Naive thymus-derived CD8-positive, alpha-beta T cell (primary cell): ENCODE measurements around the gene PTGES2. TPM values are rescaled to one million over a fixed set of nuclear protein-coding genes. Genes with fewer than 3 reads are reported as not detected.
"Not testable (repeated sequence)": the region's sequence is repeated elsewhere in the genome, so short reads cannot be mapped to it uniquely, and the experiment has no call there.

Experiments
- ATAC-seq, 2 donors: fragments of 150-1000 bp; cut with Tn5 transposase in 1 of 2; sonication (Bioruptor Pico), chemical (Tn5 transposase) in 1 of 2; 1 replicate in 1 of 2; 2 replicates in 1 of 2; pipeline ENCODE4 v1.10.0; 2021; ENCODE audit warnings: mild to moderate bottlenecking in 2 of 2, moderate library complexity in 2 of 2
- POLR2A ChIA-PET: fragments of 350-600 bp; sonication (Branson Sonifier 250); formaldehyde crosslinking; loops from one replicate; lab custom pipeline; 2021; ENCODE audit warnings: antibody characterized with exemption; lab: Charles Lee
- DNase-seq, 10 donors: peaks; one replicate each; pipeline versions ENCODE4 v3.0.0 to v3.0.0-alpha.2; 2020 to 2022
- H3K27ac Mint-ChIP-seq, 10 donors: one replicate each; pipeline ENCODE4 v1.8.0; 2020 to 2022; ENCODE audit warnings: mild to moderate bottlenecking in 10 of 10, mixed read lengths in 10 of 10, moderate library complexity in 4 of 10, inconsistent platforms in 1 of 10
- H3K27me3 Mint-ChIP-seq, 5 donors: one replicate each; pipeline ENCODE4 v1.8.0; 2021 to 2022; ENCODE audit warnings: mixed read lengths in 5 of 5
- H3K36me3 Mint-ChIP-seq, 3 donors: one replicate each; pipeline ENCODE4 v1.8.0; 2020 to 2022; ENCODE audit warnings: mixed read lengths in 3 of 3, mild to moderate bottlenecking in 2 of 3, inconsistent platforms in 1 of 3
- H3K4me1 Mint-ChIP-seq, 4 donors: one replicate each; pipeline ENCODE4 v1.8.0; 2021 to 2022; ENCODE audit warnings: mixed read lengths in 4 of 4
- H3K4me3 Mint-ChIP-seq, 10 donors: one replicate each; pipeline ENCODE4 v1.8.0; 2020 to 2022; ENCODE audit warnings: mild to moderate bottlenecking in 10 of 10, mixed read lengths in 10 of 10, moderate library complexity in 6 of 10, inconsistent platforms in 1 of 10
- H3K9me3 Mint-ChIP-seq, 9 donors: one replicate each; pipeline ENCODE4 v1.8.0; 2020 to 2022; ENCODE audit warnings: mixed read lengths in 9 of 9, mild to moderate bottlenecking in 3 of 9, inconsistent platforms in 1 of 9, moderate library complexity in 1 of 9
- polyA plus RNA-seq, 3 donors: library from polyadenylated mRNA; unstranded; fragments of 300-500 nt; fragmentation: Illumina TruSeq; gene quantifications; one replicate each; pipeline ENCODE4 v1.2.3, GENCODE V29; 2021
- total RNA-seq, 8 experiments: library from RNA in 2 of 8; stranded (reverse) in 2 of 8; gene quantifications; one replicate each; pipeline ENCODE4 v1.2.3 and lab custom pipeline; 2021 to 2026

PTGES2 gene
- total and polyA plus RNA-seq, 5 experiments from 2014 or later, result 28.9 to 75.6 (median 49.8) TPM

- DNase-seq (no peak), ATAC-seq (no peak)
- H3K27me3 Mint-ChIP-seq, result no peaks in the 10 kb centered on the region
- H3K4me3 Mint-ChIP-seq, result no peak overlapping the region
- peak overlapping the region in 5 of 10 donors; percentile 24 to 61 (median 27) for H3K27ac Mint-ChIP-seq
- POLR2A ChIA-PET, result interaction anchor here (0.7 kb wide), 2 partner anchors 116 to 301 kb away, joined by 3 to 6 read pairs; no protein-coding TSS in a partner anchor
- peaks cover 25 to 63% (median 58%) of the 10 kb centered on the region in 4 donors for H3K4me1 Mint-ChIP-seq
- H3K9me3 Mint-ChIP-seq, result no peaks in the 10 kb centered on the region
- peaks cover 0 to 25% (median 2%) of the 10 kb centered on the region in 3 donors for H3K36me3 Mint-ChIP-seq
Measured at GRCh38 chr9:128085943-128086342, 41.6 kb downstream of the PTGES2 start.

DNA sequence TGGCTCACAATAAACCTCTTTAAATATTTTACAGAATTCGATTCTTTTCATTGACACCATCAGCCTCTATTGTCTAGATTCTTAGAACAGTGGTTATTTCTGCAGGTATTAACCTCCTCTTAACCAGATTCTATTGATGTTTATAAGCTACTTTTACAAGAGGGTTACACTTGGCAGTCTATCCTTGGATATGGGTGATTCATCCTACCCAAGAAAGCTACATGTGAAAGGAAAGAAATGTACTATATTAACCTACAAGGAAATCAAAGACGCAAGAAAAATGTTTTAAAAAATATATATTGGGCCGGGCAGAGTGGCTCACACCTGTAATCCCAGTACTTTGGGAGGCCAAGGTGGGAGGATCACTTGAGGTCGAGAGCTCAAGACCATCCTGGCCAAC is 42.8 kb downstream of the PTGES2 start:
- POLR2A ChIA-PET, result interaction anchor here (1.2 to 1.4 kb wide), 3 partner anchors 17 to 133 kb away, joined by 3 to 7 read pairs (median 3); partner anchors contain the start of genes EEIG1, NAIF1 and SLC25A25

DNA sequence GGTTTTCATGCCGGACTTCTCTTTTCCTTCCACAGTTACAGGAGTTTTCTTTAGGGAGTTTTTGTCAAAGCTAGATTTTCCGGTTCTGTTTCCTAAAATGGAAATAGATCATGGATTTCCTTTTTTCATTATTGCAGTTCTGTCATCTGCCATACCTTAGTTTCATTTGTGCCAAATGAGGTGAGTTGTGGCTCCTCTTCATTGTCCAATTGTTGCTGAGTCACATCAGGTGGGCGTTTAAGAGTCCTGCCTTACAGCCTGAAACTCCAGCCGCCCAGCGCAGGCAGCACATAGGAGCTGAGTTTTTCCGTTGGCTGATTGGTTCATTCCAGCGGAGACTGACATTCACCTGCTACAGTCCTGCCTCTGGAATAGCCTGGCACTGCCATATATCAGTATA is 45.4 kb downstream of the PTGES2 start:
- Mint-ChIP-seq H3K27ac (peak overlapping the region in 8 of 10 donors; percentile 72 to 88 (median 80)), H3K9me3 (no peaks in the 10 kb centered on the region), H3K4me1 (peaks cover 22 to 59% (median 51%) of the 10 kb centered on the region in 4 donors), H3K4me3 (no peak overlapping the region), H3K27me3 (no peaks in the 10 kb centered on the region), H3K36me3 (peaks cover 0 to 34% (median 2%) of the 10 kb centered on the region in 3 donors)
- no peak for DNase-seq
- no peak for ATAC-seq
- POLR2A ChIA-PET, result interaction anchor here (2.2 kb wide), 1 partner anchor 11 kb away, joined by 7 read pairs; no protein-coding TSS in a partner anchor

More for the DNA sequence above, 42.8 kb downstream of the PTGES2 start:
- ATAC-seq, result no peak
- Mint-ChIP-seq H3K27me3 (no peaks in the 10 kb centered on the region), H3K36me3 (peaks cover 0 to 25% (median 2%) of the 10 kb centered on the region in 3 donors), H3K4me3 (no peak overlapping the region), H3K4me1 (peaks cover 25 to 58% (median 53%) of the 10 kb centered on the region in 4 donors), H3K9me3 (no peaks in the 10 kb centered on the region), H3K27ac (peak overlapping the region in 2 of 10 donors; percentile 48 to 80)
- no peak for DNase-seq

DNA sequence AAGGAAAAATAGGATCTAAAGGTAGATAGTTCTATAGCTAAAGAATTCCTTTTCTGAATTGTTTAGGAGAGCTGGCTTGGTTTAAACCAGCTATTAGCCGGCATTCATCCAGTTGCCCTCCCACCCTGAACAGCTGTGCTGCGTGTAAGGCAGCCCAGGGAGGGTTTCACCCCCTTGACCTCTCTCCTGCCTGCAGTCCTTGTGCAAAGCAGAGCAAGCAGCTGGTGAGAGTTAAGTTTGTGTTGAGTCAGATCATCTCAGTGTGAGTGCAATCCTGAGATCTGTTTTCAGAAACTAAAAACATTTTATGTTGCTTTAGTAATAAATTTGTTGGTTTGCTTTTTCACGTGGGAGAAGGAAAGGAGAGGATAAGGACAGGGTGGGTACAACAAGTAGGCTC is 46.5 kb downstream of the PTGES2 start:
- no peak for DNase-seq
- Mint-ChIP-seq H3K4me3 (peak overlapping the region in 1 of 10 donors; percentile 22), H3K27me3 (no peaks in the 10 kb centered on the region), H3K9me3 (no peaks in the 10 kb centered on the region), H3K27ac (peak overlapping the region; percentile 34 to 90 (median 78)), H3K36me3 (peaks cover 0 to 36% (median 2%) of the 10 kb centered on the region in 3 donors), H3K4me1 (peaks cover 22 to 64% (median 58%) of the 10 kb centered on the region in 4 donors)
- no peak for ATAC-seq
- POLR2A ChIA-PET, result interaction anchor here (0.7 kb wide), 1 partner anchor 10 kb away, joined by 3 read pairs; no protein-coding TSS in a partner anchor

GRCh38 chr9:128080206-128080605 is 47.3 kb downstream of the PTGES2 start:
- Mint-ChIP-seq H3K27me3 (no peaks in the 10 kb centered on the region), H3K36me3 (peaks cover 0 to 33% (median 0%) of the 10 kb centered on the region in 3 donors), H3K27ac (peak overlapping the region in 1 of 10 donors; percentile 81), H3K4me3 (no peak overlapping the region), H3K9me3 (no peaks in the 10 kb centered on the region), H3K4me1 (peaks cover 22 to 57% (median 54%) of the 10 kb centered on the region in 4 donors)
- DNase-seq, result no peak
- POLR2A ChIA-PET, result interaction anchor here (0.7 to 2.1 kb wide), 2 partner anchors 12 to 18 kb away, joined by 4 to 9 read pairs; no protein-coding TSS in a partner anchor
- no peak for ATAC-seq

DNA sequence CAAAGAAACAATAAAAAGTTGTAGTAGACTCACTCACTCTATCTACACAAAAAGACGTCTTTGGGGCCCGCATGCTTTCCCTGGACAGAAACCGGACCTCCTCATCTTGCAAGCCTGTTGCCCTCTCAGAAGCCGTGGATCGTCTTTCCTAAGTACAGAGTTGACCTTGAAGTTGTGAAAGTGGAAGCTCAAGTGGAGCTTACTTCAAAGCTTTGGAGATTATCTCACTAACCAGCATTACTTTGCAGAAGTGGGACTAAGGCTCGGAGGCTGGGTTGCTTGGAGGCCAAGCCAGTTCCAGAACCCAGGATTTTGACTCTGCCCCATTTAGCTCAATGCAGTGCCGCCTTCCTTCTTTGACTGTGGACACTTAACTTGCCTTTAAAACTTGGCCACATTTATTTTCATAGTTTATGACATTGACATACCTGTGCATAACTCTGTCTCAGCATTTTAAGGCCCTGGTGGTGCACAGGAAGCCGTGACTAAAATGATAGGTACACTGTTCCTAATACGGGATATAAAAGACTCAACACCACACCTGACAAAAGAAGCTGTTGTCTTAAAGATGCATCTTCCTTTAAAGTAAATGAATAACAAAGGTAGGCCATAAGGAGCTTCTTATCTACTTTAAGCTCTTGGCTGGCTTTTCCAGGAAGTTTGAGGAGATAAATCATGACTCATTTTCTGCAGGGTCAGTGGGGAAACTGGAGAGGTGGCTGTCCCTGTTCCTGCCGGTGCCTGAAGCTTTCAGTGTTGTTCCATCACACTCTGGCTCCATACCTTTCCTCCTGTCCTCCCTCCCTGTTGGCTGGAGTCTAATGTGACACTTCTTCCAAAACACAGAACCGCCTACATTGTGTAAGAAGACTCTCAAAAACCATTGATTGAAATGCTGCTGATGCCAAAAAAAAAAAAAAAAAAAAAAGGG is 48.8 kb downstream of the PTGES2 start:
- Mint-ChIP-seq H3K9me3 (no peaks in the 10 kb centered on the region), H3K4me3 (peak overlapping the region in 7 of 10 donors; percentile 26 to 68 (median 39)), H3K27me3 (no peaks in the 10 kb centered on the region), H3K36me3 (peaks cover 0 to 36% (median 3%) of the 10 kb centered on the region in 3 donors), H3K4me1 (peaks cover 19 to 61% (median 52%) of the 10 kb centered on the region in 4 donors), H3K27ac (peak overlapping the region in 8 of 10 donors; percentile 10 to 90 (median 72))
- POLR2A ChIA-PET, result interaction anchor here (0.9 to 2.2 kb wide), 5 partner anchors 11 to 23 kb away, joined by 4 to 9 read pairs (median 4); partner anchors contain the start of genes NAIF1 and SLC25A25
- ATAC-seq (peak in 1 of 2 donors; percentile 28), DNase-seq (no peak)

GRCh38 chr9:128077847-128078503 is 49.6 kb downstream of the PTGES2 start:
- no peaks in the 10 kb centered on the region for H3K27me3 Mint-ChIP-seq
- peaks cover 20 to 67% (median 57%) of the 10 kb centered on the region in 4 donors for H3K4me1 Mint-ChIP-seq
- ATAC-seq (no peak), DNase-seq (no peak)
- peak overlapping the region in 5 of 10 donors; percentile 7 to 68 (median 27) for H3K4me3 Mint-ChIP-seq
- no peaks in the 10 kb centered on the region for H3K9me3 Mint-ChIP-seq
- POLR2A ChIA-PET, result interaction anchor here (0.6 to 2.2 kb wide), 5 partner anchors 10 to 241 kb away, joined by 4 to 9 read pairs (median 4); partner anchors contain the start of genes NAIF1 and SLC25A25
- H3K27ac Mint-ChIP-seq, result peak overlapping the region in 8 of 10 donors; percentile 10 to 90 (median 56)
- peaks cover 0 to 34% (median 3%) of the 10 kb centered on the region in 3 donors for H3K36me3 Mint-ChIP-seq

DNA sequence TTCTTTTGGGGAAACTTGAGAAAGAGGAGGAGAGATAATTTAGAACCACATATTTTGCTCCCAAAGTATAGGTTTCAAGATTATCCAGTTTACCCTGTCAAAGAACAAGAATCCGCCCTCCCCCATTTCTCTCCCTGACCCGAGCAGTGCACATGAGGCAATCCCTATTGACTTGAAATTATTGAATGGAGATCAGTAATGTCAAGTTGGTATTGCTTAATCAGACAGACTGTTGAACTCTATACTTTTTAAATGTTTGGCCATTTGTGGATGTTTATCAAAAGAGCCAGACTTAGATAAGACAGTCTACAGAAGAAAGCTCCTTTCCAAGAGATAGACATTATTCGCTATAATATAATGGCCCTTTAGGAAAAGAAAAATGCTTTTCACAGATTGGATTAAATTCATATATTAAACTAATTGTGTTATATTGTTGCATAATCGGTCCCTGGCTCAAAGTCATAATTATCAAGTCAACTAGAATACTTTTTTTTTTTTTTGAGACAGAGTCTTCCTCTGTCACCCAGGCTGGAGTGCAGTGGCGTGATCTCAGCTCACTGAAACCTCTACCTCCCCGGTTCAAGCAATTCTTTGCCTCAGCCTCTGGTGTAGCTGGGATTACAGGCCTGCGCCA is 54.2 kb downstream of the PTGES2 start:
- Mint-ChIP-seq H3K9me3 (no peaks in the 10 kb centered on the region), H3K27me3 (no peaks in the 10 kb centered on the region), H3K4me1 (peaks cover 27 to 74% (median 59%) of the 10 kb centered on the region in 4 donors), H3K27ac (peak overlapping the region; percentile 80 to 99 (median 91)), H3K4me3 (peak overlapping the region in 8 of 10 donors; percentile 46 to 85 (median 70)), H3K36me3 (peaks cover 0 to 17% (median 3%) of the 10 kb centered on the region in 3 donors)
- POLR2A ChIA-PET, result interaction anchor here (0.6 to 2.2 kb wide), 13 partner anchors 8 to 130 kb away, joined by 3 to 28 read pairs (median 4); partner anchors contain the start of gene EEIG1
- ATAC-seq (no peak), DNase-seq (no peak)

DNA sequence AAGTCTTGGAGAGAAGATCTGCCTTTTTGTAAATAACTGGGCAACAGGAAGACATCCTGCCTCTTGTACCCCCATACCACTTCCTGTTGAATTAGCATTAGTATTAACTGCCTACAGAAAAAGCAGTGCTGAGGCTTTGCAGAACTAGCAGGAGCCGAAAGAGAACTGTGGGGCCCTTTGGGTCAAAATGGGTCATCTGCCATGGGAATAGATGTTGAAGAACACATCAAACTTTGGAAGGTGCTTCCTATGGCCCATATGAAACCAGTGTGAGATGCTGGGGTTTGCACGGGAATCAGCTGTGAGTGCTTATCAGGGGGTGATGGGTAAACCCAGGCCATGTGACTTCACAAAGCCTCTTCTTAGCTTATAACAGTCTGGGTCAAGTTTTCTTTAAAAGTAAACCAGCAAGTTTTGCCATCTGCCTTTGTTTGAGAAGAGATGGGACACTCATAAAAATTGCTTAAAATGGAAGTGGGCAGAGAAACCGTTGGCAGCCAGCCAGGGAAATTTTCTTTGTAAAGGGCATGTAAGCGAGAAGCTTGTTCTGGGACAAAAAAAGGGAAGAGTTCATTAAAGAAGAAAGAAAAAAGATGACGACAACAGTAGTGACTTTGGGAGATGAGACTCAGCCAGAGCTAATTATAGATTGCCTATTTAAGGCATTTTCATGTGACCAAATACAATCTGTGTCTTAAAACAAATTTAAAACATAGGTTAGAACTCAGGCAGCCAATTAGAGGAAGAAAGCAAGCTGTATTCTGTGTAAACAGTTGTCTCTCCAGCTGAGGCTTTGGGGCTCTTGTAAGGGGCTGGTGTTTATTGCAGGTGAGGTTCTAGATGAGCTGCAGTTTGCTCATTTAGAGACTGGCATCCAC is 55.1 kb downstream of the PTGES2 start:
- Mint-ChIP-seq H3K27ac (peak overlapping the region; percentile 79 to 99 (median 93)), H3K4me1 (peaks cover 22 to 64% (median 50%) of the 10 kb centered on the region in 4 donors), H3K27me3 (no peaks in the 10 kb centered on the region), H3K9me3 (no peaks in the 10 kb centered on the region), H3K36me3 (peaks cover 0 to 9% (median 3%) of the 10 kb centered on the region in 3 donors), H3K4me3 (peak overlapping the region in 9 of 10 donors; percentile 73 to 94 (median 86))
- POLR2A ChIA-PET, result interaction anchor here (0.5 to 2.3 kb wide), 19 partner anchors 9 to 482 kb away, joined by 3 to 28 read pairs (median 4); partner anchors contain the start of gene EEIG1
- DNase-seq (peak in 6 of 10 donors; percentile 33 to 66 (median 44)), ATAC-seq (no peak)

DNA sequence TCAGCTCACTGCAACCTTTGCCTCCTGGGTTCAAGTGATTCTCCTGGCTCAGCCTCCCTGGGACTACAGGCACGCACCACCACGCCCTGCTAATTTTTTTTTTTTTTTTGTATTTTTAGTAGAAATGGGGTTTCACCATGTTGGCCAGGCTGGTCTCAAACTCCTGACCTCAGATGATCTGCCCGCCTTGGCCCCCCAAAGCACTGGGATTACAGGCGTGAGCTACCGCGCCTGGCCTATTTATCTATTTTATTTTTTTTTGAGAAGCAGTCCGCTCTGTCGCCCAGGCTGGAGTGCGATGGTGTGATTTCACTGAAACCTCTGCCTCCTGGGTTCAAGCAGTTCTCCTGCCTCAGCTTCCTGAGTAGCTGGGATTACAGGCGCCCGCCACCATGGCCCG is 56.1 kb downstream of the PTGES2 start:
- H3K9me3 Mint-ChIP-seq, ATAC-seq, H3K36me3 Mint-ChIP-seq, H3K27me3 Mint-ChIP-seq, DNase-seq: not testable (repeated sequence)
- H3K4me1 Mint-ChIP-seq, result peaks cover 22 to 58% (median 43%) of the 10 kb centered on the region in 4 donors
- POLR2A ChIA-PET, result interaction anchor here (0.8 to 2.3 kb wide), 12 partner anchors 8 to 105 kb away, joined by 3 to 28 read pairs (median 6); no protein-coding TSS in a partner anchor
- H3K4me3 Mint-ChIP-seq, result peak overlapping the region in 9 of 10 donors; percentile 73 to 94 (median 86)
- H3K27ac Mint-ChIP-seq, result peak overlapping the region; percentile 79 to 99 (median 93)
